Measurements from ENCODE around the gene TTC3.

DNA sequence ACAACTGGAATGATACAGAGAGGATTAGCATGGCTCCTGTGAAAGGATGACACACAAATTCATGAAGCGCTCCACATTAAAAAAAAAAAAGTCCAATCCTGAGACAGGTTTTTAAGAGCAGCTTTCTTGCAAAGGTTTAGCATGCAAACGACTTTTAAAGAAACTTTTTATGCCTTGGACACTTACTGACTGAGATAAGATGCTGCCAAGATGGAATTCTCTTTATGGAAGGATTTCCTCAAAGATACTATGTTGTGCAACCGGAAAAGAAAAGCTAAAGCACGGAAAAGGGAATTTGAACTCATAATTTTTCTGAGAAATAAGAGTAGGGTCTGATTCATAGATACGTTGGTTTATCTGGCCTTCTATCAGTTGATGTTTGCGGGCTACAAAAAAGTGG lies 27.5 kb upstream of the TTC3 start:
- TF ChIP-seq, protein P1, sequence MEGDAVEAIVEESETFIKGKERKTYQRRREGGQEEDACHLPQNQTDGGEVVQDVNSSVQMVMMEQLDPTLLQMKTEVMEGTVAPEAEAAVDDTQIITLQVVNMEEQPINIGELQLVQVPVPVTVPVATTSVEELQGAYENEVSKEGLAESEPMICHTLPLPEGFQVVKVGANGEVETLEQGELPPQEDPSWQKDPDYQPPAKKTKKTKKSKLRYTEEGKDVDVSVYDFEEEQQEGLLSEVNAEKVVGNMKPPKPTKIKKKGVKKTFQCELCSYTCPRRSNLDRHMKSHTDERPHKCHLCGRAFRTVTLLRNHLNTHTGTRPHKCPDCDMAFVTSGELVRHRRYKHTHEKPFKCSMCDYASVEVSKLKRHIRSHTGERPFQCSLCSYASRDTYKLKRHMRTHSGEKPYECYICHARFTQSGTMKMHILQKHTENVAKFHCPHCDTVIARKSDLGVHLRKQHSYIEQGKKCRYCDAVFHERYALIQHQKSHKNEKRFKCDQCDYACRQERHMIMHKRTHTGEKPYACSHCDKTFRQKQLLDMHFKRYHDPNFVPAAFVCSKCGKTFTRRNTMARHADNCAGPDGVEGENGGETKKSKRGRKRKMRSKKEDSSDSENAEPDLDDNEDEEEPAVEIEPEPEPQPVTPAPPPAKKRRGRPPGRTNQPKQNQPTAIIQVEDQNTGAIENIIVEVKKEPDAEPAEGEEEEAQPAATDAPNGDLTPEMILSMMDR (conservative IDR thresholded peaks at IDR 0.05; ENCODE audit: low read depth, low read length): no peak
- no peak for TF ChIP-seq EZH2 (IDR thresholded peaks at IDR 0.05; ENCODE audit: low read length, unreplicated experiment)
- TF ChIP-seq EZH2phosphoT487 (IDR thresholded peaks at IDR 0.05; ENCODE audit: borderline replicate concordance, low read length): no peak
